Smooth muscle cell of the umbilical artery (primary cell): ENCODE data around the gene LRRC2. TPM values are rescaled to one million over a fixed set of nuclear protein-coding genes. Genes with fewer than 3 reads are reported as not detected.

Experiments used
- total RNA-seq: library from RNA; depleted of rRNA; stranded (reverse); fragments of >200 nt; gene quantifications from 2 replicates; pipeline ENCODE4 v1.2.3, GENCODE V29; 2014

Gene LRRC2
- under 0.01 and 0.23 TPM in 2 replicates for total RNA-seq

GRCh38 chr3:46566040-46566641, at the start of gene LRRC2:
TSS of gene LRRC2 (minus strand) at chr3:46566302. CDS start at chr3:46551591, 14,711 bp downstream.

GRCh38 chr3:46612324-46612723, 46.2 kb upstream of the LRRC2 start, which contains the start of gene FAM240A:
TSS of gene FAM240A (plus strand) at chr3:46612525. CDS start at chr3:46612684, 159 bp downstream.

GRCh38 chr3:46497556-46498265, 68.4 kb downstream of the LRRC2 start, which contains the start of gene RTP3:
TSS of gene RTP3 (plus strand) at chr3:46497976. CDS start at chr3:46498063, 87 bp downstream.

Other genes with a start within 250 kb of the LRRC2 start
- gene CCR2, start 212.2 kb downstream of the LRRC2 start, total RNA-seq = not detected in 2 replicates
- not detected in 2 replicates for gene CCR5, start 195.4 kb downstream of the LRRC2 start, total RNA-seq
- not detected in 2 replicates for gene CCRL2, start 159.0 kb downstream of the LRRC2 start, total RNA-seq
- not detected in 2 replicates for gene LTF, start 101.4 kb downstream of the LRRC2 start, total RNA-seq
- gene RTP3, start 68.3 kb downstream of the LRRC2 start, total RNA-seq = not detected in 2 replicates
- not detected in 2 replicates for gene FAM240A, start 46.2 kb upstream of the LRRC2 start, total RNA-seq
- 0.30 and 0.37 TPM in 2 replicates for gene ALS2CL, start 127.4 kb upstream of the LRRC2 start, total RNA-seq
- gene TMIE, start 135.1 kb upstream of the LRRC2 start, total RNA-seq = not detected in 2 replicates
- not detected in 2 replicates for gene PRSS50, start 151.6 kb upstream of the LRRC2 start, total RNA-seq